Breast epithelium (tissue), 3 donors: Measurements from ENCODE around the gene BHLHA9.

Source experiments
- CTCF ChIP-seq, 3 donors: fragments of 450-650 bp; IDR thresholded peaks; one replicate each; pipeline ENCODE4 v1.5.1; 2016 to 2017; ENCODE audit warnings: antibody characterized with exemption in 3 of 3, mild to moderate bottlenecking in 3 of 3, moderate library complexity in 3 of 3
- POLR2A ChIP-seq: fragments of 450-650 bp; IDR thresholded peaks from one replicate; pipeline ENCODE4 v1.6.1; 2016; ENCODE audit warnings: antibody characterized with exemption, mild to moderate bottlenecking, moderate library complexity
- POLR2AphosphoS5 ChIP-seq, 3 donors: sonication (generic); formaldehyde crosslinking; IDR thresholded peaks; one replicate each; pipeline ENCODE4 v1.6.1; 2017; ENCODE audit warnings: antibody characterized with exemption in 3 of 3

DNA sequence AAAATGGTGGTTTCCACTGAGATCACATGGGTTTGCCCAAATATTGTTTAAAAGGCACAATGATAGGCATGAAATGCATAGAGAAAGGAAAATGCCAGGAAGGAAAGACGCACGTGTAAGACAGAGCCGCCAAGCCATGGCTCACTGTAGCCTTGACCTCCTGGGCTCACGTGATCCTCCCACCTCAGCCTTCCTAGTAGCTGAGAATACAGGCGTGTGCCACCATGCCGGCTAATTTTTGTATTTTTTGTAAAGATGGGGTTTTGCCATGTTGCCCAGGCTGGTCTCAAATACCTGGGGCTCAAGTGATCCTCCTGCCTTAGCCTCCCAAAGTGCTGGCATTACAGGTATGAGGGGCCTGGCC, 4.0 kb downstream of the BHLHA9 start:
- TF ChIP-seq CTCF (IDR thresholded peaks at IDR 0.05) (no peak), POLR2AphosphoS5 (IDR thresholded peaks at IDR 0.05) (no peak), POLR2A (no peak)
